ENCODE results near the gene TSPAN13.
A peak's percentile ranks its signal among the peaks of the same experiment; 100 is the strongest.
"Not testable (repeated sequence)": the region's sequence is repeated elsewhere in the genome, so short reads cannot be mapped to it uniquely, and the experiment has no call there.

Gene TSPAN13

DNA sequence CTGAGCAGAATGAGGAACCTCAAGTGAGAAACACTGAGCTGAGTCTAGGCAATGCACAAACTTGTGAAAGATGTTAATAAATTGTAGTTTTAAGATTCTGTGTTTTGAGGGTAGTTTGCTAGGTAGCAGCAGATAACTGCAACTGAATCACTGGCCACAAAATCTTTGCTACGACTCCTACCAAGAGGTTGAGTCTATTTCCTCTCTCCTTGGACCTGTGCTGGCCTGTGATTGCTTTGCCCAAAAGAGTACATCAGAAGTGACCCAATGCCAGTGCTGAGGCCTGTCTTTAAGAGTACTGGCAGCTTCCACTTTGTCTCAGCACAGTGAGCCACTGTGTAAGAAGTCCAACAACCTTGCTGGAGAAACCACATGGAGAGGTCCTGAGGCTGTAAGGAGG lies 11.9 kb upstream of the TSPAN13 start:
- DNase-seq: no peak

GRCh38 chr7:16742547-16742946 lies 11.0 kb upstream of the TSPAN13 start:
- DNase-seq: no peak

- no peak for DNase-seq
Measured at GRCh38 chr7:16743236-16743635, 10.3 kb upstream of the TSPAN13 start.

DNA sequence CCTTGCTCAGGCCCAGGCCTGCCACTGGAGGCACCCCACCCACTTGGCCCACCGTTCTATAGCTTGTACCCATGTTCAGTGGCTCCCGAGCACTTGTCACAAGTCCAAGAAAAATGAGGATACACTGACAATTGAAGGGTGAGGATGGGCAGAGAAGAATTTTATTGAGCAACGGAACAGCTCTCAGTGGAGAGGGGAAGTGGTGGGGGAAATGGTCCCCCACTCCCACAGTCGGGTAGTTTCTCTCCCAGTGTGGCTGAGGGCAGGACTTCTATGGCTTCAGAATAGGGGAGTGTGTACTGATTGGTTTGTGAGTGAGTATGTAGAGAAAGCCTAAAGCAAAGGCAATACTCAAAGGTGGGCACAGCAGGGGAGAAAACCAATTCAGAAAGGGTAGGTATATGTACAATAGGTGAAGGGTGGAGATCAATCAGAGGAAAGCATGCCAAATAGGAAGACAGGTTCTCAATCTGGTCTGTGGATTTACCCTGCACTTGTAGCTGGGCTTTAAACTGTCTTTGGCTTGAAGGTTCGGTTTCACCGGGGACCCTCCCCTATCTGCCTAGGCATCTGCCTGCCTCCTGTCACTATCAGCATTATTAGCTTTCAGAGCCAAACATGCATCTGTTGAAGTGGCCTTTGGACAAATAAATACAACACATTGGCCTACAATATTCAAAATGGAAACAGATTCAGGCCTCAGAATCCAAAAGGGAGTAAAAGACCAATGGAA lies 8.9 kb upstream of the TSPAN13 start:
- no peak for DNase-seq

DNA sequence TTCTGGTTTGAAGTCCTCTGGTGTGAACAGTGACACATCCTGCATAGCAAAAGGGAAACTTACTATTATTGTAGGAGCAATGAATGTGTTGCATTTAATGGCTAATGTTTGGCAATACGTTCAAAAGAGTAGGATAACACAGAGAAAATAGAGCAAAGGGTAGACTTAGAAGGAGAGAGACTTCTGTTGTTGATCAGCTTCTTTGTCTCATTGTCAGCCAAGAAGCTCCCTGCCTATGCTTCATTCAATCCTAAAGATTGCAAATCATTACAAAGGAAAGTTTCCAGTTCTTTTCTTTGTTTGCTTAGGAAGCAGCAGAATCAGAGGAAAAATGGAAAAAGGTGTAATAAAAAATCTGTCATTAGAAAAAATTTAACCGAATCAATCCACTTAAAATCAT lies 7.9 kb upstream of the TSPAN13 start:
- DNase-seq: no peak

DNA sequence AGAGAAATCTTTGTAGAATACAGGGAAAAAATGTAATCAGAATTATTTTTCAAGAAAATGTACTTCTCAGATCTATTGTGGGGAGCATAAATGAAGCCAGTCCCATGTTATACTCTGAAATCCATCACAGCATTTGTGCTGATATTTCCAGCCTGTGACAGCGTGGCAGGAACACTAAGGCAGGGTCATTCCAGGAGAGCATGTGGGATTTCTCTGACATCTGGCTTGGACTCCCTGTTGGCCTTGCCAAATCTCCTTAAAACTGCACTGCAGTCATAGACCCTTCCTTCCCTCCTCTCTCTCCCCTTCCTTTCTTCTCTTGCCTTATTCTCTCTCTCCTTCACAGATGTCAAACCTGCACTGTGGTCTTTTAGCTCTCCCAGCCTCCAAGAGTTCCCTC lies 6.5 kb upstream of the TSPAN13 start:
- DNase-seq: no peak

DNA sequence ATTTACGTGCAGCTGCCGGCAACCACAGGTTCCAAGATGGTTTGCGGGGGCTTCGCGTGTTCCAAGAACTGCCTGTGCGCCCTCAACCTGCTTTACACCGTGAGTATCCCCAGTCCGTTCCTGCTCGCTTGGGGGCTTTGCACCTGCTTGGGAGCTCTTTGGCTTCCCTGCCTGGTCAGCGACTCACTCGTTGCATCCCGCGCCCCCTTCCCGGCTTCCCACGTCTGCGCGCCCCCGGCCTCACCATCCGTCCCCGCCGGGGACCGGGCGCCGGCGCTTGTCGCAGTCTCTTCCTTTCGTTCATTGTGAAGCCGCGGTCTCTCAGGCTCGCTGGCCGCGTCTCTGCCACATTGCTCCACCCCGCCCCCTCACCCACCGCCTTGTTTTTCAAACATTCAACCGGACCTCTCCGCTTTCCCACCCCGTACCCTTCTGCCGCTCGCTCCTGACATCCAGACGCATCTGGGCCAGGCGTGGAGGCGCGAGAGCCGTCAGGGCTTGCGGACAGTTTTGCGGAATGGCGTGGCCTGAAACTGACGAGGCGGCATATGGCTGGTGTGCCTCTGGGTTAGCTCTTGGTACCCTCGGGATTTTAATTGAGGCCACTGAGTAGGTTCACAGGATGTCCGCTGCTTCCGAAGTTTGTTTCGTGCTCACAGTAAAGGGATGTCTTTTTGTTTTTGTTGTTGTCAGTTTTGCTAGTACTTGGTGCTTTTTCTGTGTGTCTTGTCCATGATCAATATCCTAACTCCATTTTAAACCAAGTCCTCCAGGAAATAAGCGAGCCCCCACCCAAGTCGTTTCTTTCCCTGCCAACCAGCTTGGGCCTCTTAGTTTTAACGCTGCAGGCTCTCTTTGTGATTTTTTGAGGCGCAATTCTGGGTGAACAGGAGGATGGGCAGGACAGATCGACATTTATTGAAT lies 639 bp downstream of the TSPAN13 start:
- DNase-seq: peak; percentile 19

- no peak for DNase-seq
Measured at GRCh38 chr7:16754856-16755317, 1.3 kb downstream of the TSPAN13 start.

DNA sequence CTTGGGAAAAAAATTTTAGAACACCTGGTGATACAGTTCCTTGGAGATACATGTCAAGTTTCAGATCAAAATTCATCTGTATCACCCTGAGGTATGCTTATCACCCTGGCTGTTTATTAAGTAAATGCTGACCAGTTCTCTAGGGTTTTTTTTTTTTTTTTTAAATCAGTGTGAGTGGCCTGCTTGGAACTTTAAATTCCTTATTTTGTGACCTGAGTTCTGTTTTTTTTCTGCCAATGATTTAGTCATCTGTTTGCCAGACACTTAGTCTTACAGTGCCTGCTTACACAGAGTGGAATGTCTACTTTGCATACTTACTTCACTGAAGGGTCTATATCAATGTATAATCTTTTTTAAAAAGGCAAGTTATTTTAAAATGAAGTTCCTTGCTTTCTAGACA lies 1.8 kb downstream of the TSPAN13 start:
- no peak for DNase-seq

DNA sequence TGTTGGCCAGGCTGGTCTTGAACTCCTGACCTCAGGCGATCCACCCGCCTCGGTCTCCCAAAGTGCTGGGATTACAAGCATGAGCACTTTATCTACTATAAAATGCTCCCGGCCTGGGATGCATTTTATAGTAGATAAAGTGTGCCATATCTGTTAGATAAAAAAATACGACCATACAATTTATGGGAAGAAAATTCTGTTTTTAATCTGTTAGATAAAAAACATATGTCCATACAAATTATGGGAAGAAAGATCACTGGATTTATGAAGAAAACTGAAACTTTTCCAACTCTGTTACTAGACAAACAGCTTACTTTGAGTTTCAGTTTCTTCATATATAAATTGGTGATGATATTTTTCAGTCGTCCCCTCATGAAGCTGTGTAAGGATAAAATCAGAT lies 4.5 kb downstream of the TSPAN13 start:
- DNase-seq: no peak

DNA sequence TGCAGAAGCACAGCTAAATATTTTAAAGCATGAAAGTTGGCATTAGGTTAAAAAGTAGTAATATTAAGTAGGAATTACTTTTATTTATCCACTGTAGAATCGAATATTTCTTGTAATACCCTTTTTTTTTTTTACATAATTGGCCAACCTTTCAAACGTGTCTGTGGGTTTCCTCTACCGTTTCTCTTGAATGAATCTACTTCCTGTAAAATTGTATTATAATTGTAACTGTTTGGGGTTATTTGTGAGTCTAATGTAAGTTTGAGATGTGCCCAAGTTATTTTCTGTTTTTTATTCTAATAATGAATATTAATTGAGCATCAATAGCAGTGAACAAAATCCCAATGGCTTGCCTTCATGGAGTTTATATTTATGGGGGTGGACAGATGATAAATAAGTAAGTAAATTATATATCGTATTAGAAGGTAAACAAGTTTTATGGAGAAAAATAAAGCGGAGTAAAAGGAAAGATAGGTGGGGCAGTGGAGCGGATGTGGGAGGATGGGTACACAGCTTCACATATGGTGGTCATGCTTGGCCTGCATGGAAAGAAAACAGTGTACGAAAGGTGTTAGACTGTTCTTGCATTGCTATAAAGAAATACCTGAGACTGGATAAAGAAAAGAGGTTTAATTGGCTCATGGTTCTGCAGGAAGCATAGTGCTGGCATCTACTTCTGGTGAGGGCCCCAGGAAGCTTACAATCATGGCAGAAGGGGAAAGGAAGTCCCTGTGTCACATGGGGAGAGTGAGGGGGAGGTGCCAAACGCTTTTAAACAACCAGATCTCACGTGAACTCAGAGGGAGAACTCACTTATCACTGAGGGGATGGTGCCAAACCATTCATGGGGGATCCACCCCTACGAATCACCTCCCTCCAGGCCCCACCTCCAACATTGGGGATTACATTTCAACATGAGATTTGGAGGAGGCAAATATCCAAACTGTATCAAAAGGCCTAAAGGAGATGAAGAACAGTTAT lies 5.4 kb downstream of the TSPAN13 start:
- DNase-seq: no peak

- no peak for DNase-seq
Measured at GRCh38 chr7:16759840-16760239, 6.3 kb downstream of the TSPAN13 start.

DNA sequence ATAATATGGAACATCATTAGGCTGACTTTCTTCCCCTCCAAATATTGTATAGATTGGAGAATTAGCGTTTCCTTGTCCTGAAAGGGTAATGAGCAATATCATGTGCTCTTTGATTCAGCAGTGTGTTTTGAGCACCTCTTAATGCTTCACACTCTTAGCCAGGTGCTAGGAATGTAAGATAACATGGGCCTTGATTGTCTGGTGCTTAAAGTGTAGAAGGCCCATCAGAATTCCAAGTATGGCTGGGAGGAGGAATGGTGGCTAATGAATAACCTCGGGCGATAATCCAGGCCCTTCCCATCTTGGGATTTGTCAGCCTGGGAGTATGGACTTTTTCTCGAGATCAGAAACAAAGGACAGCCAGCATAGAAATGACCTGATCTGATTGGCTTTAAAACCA lies 8.6 kb downstream of the TSPAN13 start:
- no peak for DNase-seq

- no peak for DNase-seq
Measured at GRCh38 chr7:16764942-16765341, 11.4 kb downstream of the TSPAN13 start.

- DNase-seq: no peak
Measured at GRCh38 chr7:16765436-16765859, 11.9 kb downstream of the TSPAN13 start.

GRCh38 chr7:16769994-16770393 lies 16.4 kb downstream of the TSPAN13 start:
- not testable (repeated sequence) for DNase-seq

DNA sequence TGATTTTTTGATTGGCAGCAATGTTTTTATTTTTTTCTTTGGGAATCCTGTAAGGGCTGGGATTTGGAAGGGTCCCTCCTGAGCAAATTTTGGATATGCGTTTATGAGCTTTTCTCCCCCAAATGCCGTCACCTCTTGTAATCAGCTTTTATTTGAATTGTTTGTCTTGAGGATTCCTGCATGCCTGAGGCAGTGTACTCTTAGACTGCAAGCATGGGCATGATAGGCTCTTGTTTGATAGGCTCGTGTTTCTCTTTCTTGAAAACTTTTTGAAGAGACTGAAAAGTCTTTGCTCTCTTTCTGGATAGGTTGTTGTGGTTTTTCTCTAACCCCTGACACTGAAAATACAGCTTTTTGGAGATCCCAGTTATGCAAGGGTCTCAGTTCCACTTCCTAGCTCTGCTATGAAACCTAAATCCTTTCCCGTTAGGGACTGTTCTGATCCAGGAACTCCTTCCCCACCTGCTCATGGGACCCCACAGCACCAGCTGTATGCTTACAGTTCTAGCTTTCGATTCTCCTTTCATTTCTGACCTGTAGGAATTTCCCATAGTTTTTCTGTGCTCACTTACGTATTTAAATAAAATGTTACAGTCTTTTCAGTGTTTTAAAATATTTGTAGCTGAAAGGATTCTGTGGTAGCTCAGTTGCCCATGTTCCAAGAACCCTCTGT lies 17.2 kb downstream of the TSPAN13 start:
- no peak for DNase-seq

GRCh38 chr7:16773326-16773725 lies 19.8 kb downstream of the TSPAN13 start:
- no peak for DNase-seq

- no peak for DNase-seq
Measured at GRCh38 chr7:16773884-16774283, 20.3 kb downstream of the TSPAN13 start.

- DNase-seq: no peak
Measured at GRCh38 chr7:16774294-16774693, 20.7 kb downstream of the TSPAN13 start.

DNA sequence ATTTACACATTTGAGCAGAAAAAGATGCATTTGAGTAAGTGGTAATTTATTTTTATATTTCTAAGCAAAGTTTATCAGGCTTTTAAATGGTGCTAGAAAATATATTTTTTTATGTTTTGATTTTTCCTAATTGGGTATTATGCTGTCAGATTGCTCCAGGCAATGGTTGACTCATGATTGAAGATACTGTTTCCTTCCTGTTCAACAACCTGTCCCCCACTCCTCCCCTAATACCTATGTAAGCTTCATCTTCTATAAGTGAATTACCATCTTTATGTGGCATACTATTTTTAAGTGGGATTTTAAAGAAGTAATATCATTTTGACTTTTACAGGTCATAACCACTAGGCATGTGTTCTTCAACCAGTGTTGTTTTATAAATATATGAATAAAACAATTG lies 21.4 kb downstream of the TSPAN13 start:
- DNase-seq: no peak

- DNase-seq: no peak
Measured at GRCh38 chr7:16776053-16776452, 22.5 kb downstream of the TSPAN13 start.

Measured in activated T-cell treated with anti-CD3 and anti-CD28 coated beads, Interleukin-2, amount 50 U/mL, for 1 hour (primary cell).